Mesendoderm (in vitro differentiated cells): ENCODE measurements around the gene HEATR5B.
"Not testable (repeated sequence)": the region's sequence is repeated elsewhere in the genome, so short reads cannot be mapped to it uniquely, and the experiment has no call there.

Experiments
- DNase-seq: peaks from one replicate; pipeline ENCODE4 v3.0.0; 2013
- H2AK5ac ChIP-seq: 2 replicates; pipeline ENCODE4 v1.6.1; 2013; ENCODE audit warnings: low read length, inconsistent platforms
- H2BK120ac ChIP-seq: 2 replicates; pipeline ENCODE4 v1.6.1; 2013; ENCODE audit warnings: low read depth, mild to moderate bottlenecking, low read length, moderate library complexity, mixed read lengths
- H2BK15ac ChIP-seq: replicated peaks from 2 replicates; pipeline ENCODE4 v1.6.1; 2013; ENCODE audit warnings: low read depth, mild to moderate bottlenecking, moderate library complexity
- H2BK5ac ChIP-seq: 2 replicates; pipeline ENCODE4 v1.6.1; 2013; ENCODE audit warnings: low read length, inconsistent platforms
- H3K18ac ChIP-seq: 2 replicates; pipeline ENCODE4 v1.6.1; 2013; ENCODE audit warnings: mild to moderate bottlenecking, low read length, mixed read lengths
- H3K23ac ChIP-seq: one replicate; pipeline ENCODE4 v1.6.1; 2013; ENCODE audit warnings: low read length
- H3K27ac ChIP-seq: 2 replicates; pipeline ENCODE4 v1.5.1; 2013; ENCODE audit warnings: low read depth, mild to moderate bottlenecking, inconsistent platforms, low read length, moderate library complexity
- H3K27me3 ChIP-seq: 2 replicates; pipeline ENCODE4 v1.6.1; 2013; ENCODE audit warnings: low read length, control low read depth, mild to moderate bottlenecking, inconsistent platforms; ENCODE audit not compliant: insufficient read depth, poor library complexity
- H3K36me3 ChIP-seq: 2 replicates; pipeline ENCODE4 v1.6.1; 2013; ENCODE audit warnings: low read length, inconsistent platforms; ENCODE audit not compliant: control insufficient read depth, insufficient read depth
- H3K4ac ChIP-seq: one replicate; pipeline ENCODE4 v1.6.1; 2013; ENCODE audit warnings: low read depth, mild to moderate bottlenecking, low read length, moderate library complexity
- H3K4me1 ChIP-seq: 2 replicates; pipeline ENCODE4 v1.6.1; 2013; ENCODE audit warnings: low read depth, low read length, inconsistent platforms; ENCODE audit not compliant: control insufficient read depth
- H3K4me2 ChIP-seq: 2 replicates; pipeline ENCODE4 v1.6.1; 2013; ENCODE audit warnings: low read length
- H3K4me3 ChIP-seq: 2 replicates; pipeline ENCODE4 v1.5.1; 2013; ENCODE audit warnings: mild to moderate bottlenecking, low read length
- H3K56ac ChIP-seq: one replicate; pipeline ENCODE4 v1.6.1; 2013; ENCODE audit warnings: low read length
- H3K79me1 ChIP-seq: 2 replicates; pipeline ENCODE4 v1.6.1; 2013; ENCODE audit warnings: low read length, inconsistent platforms
- H3K79me2 ChIP-seq: 2 replicates; pipeline ENCODE4 v1.6.1; 2013; ENCODE audit warnings: mild to moderate bottlenecking, low read length; ENCODE audit not compliant: control insufficient read depth, insufficient read depth
- H3K9ac ChIP-seq: 2 replicates; pipeline ENCODE4 v1.6.1; 2013; ENCODE audit warnings: low read length, inconsistent platforms
- H4K5ac ChIP-seq: one replicate; pipeline ENCODE4 v1.6.1; 2013; ENCODE audit warnings: low read length
- H4K8ac ChIP-seq: one replicate; pipeline ENCODE4 v1.6.1; 2013; ENCODE audit warnings: low read depth, mild to moderate bottlenecking, control low read depth, low read length, moderate library complexity
- WGBS: extraction: QIAGEN DNeasy Blood & Tissue Kit; methylation state at CpG from one replicate; pipeline ENCODE4 v1.1.7; 2013; ENCODE audit warnings: low lambda C conversion rate, missing lambda C conversion rate; ENCODE audit not compliant: insufficient coverage; ENCODE audit errors: extremely low coverage; 5-methylcytosine and 5-hydroxymethylcytosine counted together

HEATR5B gene

GRCh38 chr2:37011130-37011529 is 73.0 kb downstream of the HEATR5B start:
- Histone ChIP-seq H3K79me1 (no peaks in the 10 kb centered on the region), H3K27ac (no peak overlapping the region), H4K8ac (no peak overlapping the region), H3K9ac (no peak overlapping the region), H4K5ac (no peak overlapping the region), H2BK5ac (no peak overlapping the region), H3K4me1 (no peaks in the 10 kb centered on the region), H3K18ac (no peak overlapping the region), H3K4ac (no peak overlapping the region), H2AK5ac (no peak overlapping the region), H3K4me3 (no peak overlapping the region), H3K4me2 (no peak overlapping the region), H3K27me3 (no peaks in the 10 kb centered on the region), H2BK15ac (no peak overlapping the region), H2BK120ac (no peak overlapping the region), H3K23ac (no peak overlapping the region), H3K79me2 (no peaks in the 10 kb centered on the region), H3K36me3 (no peaks in the 10 kb centered on the region), H3K56ac (no peak overlapping the region)
- no CpG with 5 or more reads among the region's 5 CpGs for WGBS
- peak; percentile 11 for DNase-seq

DNA sequence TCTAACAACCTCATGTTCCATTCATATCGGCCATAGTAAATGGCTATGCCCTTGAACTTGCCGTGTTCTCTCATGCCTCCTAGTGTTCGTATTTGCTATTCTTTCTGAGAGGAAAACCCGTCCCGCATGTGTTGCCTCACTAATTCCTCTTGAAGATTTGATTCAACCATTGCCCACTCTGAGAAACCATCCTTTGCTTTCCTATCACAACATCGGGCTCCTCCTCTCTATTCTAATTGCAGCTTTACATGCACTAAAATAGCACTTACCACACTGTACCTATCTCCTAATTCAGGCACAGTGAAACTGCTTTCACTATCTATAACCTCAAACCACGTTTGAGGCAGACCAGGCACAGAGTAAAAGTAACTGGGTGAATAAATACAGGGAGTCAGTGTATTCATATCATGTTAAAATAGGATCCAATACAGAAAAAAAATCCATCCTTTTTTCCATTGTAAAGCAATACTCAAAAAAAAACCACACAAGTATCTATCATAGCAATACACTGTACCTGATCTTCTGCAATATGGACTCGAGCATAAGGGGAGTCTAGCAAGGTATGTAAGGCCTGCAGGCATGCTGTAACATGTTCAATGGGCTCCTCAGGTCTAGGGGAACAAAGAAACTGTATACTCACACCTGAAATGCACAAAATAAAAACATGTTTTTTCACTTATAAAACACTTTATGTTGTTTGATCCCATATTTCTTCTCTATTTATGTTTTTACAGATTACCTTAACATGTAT is 78.9 kb downstream of the HEATR5B start:
- no peak overlapping the region for H3K4me3 ChIP-seq
- no peak overlapping the region for H4K5ac ChIP-seq
- H3K79me2 ChIP-seq: no peaks in the 10 kb centered on the region
- no peak overlapping the region for H3K18ac ChIP-seq
- no peak overlapping the region for H4K8ac ChIP-seq
- H2BK120ac ChIP-seq: no peak overlapping the region
- no peak overlapping the region for H2BK15ac ChIP-seq
- no peaks in the 10 kb centered on the region for H3K27me3 ChIP-seq
- no peaks in the 10 kb centered on the region for H3K79me1 ChIP-seq
- peak; percentile 78 for DNase-seq
- no peak overlapping the region for H2AK5ac ChIP-seq
- no peaks in the 10 kb centered on the region for H3K36me3 ChIP-seq
- H2BK5ac ChIP-seq: no peak overlapping the region
- no peak overlapping the region for H3K9ac ChIP-seq
- no peak overlapping the region for H3K23ac ChIP-seq
- WGBS: no CpG with 5 or more reads among the region's 8 CpGs
- no peak overlapping the region for H3K4ac ChIP-seq
- H3K4me2 ChIP-seq: no peak overlapping the region
- no peak overlapping the region for H3K56ac ChIP-seq
- no peak overlapping the region for H3K27ac ChIP-seq
- H3K4me1 ChIP-seq: no peaks in the 10 kb centered on the region

- H3K79me2 ChIP-seq: no peaks in the 10 kb centered on the region
- H2BK5ac ChIP-seq: no peak overlapping the region
- H4K8ac ChIP-seq: no peak overlapping the region
- H3K4me3 ChIP-seq: no peak overlapping the region
- no peak overlapping the region for H4K5ac ChIP-seq
- H3K4ac ChIP-seq: no peak overlapping the region
- no peak overlapping the region for H2AK5ac ChIP-seq
- no peak overlapping the region for H3K56ac ChIP-seq
- H3K79me1 ChIP-seq: no peaks in the 10 kb centered on the region
- no peak overlapping the region for H3K4me2 ChIP-seq
- DNase-seq: no peak
- H2BK15ac ChIP-seq: no peak overlapping the region
- no peak overlapping the region for H3K23ac ChIP-seq
- WGBS: no CpG with 5 or more reads among the region's 2 CpGs
- no peak overlapping the region for H3K9ac ChIP-seq
- no peaks in the 10 kb centered on the region for H3K27me3 ChIP-seq
- H3K36me3 ChIP-seq: no peaks in the 10 kb centered on the region
- no peak overlapping the region for H3K18ac ChIP-seq
- H3K4me1 ChIP-seq: no peaks in the 10 kb centered on the region
- no peak overlapping the region for H2BK120ac ChIP-seq
- no peak overlapping the region for H3K27ac ChIP-seq
Observed at GRCh38 chr2:37000988-37001556, 83.1 kb downstream of the HEATR5B start.

DNA sequence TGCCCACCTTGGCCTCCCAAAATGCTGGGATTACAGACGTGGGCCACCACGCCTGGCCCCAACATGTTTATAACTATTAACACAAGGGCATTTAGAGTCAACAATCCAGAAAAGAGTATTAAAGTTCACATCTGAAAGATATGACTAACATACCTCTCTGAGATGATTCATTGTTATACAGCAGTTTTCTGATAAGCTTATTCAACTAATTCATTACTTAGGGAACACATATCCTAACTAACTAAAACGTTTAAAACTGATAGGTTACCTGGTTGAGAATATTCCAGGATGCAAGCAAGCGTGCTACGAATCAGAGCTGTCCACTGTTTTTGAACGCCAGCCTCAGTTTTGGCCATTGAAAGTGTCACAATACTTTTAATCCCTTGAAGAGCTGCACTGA is 83.9 kb downstream of the HEATR5B start:
- H4K8ac ChIP-seq: no peak overlapping the region
- H3K4me2 ChIP-seq: no peak overlapping the region
- no peak overlapping the region for H3K4ac ChIP-seq
- H3K27me3 ChIP-seq: no peaks in the 10 kb centered on the region
- no peak overlapping the region for H2BK15ac ChIP-seq
- no peak overlapping the region for H3K27ac ChIP-seq
- H3K18ac ChIP-seq: no peak overlapping the region
- H2BK120ac ChIP-seq: no peak overlapping the region
- H3K79me1 ChIP-seq: no peaks in the 10 kb centered on the region
- H3K4me3 ChIP-seq: no peak overlapping the region
- no peak overlapping the region for H3K23ac ChIP-seq
- H2AK5ac ChIP-seq: no peak overlapping the region
- H3K36me3 ChIP-seq: no peaks in the 10 kb centered on the region
- no peak for DNase-seq
- no peak overlapping the region for H3K56ac ChIP-seq
- no peak overlapping the region for H4K5ac ChIP-seq
- no CpG with 5 or more reads among the region's 6 CpGs for WGBS
- no peaks in the 10 kb centered on the region for H3K79me2 ChIP-seq
- H3K9ac ChIP-seq: no peak overlapping the region
- no peak overlapping the region for H2BK5ac ChIP-seq
- no peaks in the 10 kb centered on the region for H3K4me1 ChIP-seq

GRCh38 chr2:36999416-36999815 is 84.8 kb downstream of the HEATR5B start:
- H2BK120ac ChIP-seq, H3K4me2 ChIP-seq, H3K27ac ChIP-seq, H3K56ac ChIP-seq, H3K23ac ChIP-seq, H3K9ac ChIP-seq, H3K79me1 ChIP-seq, H4K8ac ChIP-seq, H3K4me3 ChIP-seq, H3K27me3 ChIP-seq, H2BK5ac ChIP-seq, H2AK5ac ChIP-seq, H2BK15ac ChIP-seq, H3K4me1 ChIP-seq, DNase-seq, H3K4ac ChIP-seq, H4K5ac ChIP-seq, H3K79me2 ChIP-seq, H3K36me3 ChIP-seq, H3K18ac ChIP-seq: not testable (repeated sequence)
- WGBS: no CpG with 5 or more reads among the region's 9 CpGs
